Activated T-helper 1 cell treated with Interleukin-2 at 50 U/mL for 16 hours (primary cell): ENCODE measurements around the gene EEFSEC.

Source experiments
- DNase-seq: peaks from one replicate; pipeline ENCODE4 v3.0.0-alpha.2; 2020; ENCODE audit warnings: low read depth

EEFSEC gene

DNA sequence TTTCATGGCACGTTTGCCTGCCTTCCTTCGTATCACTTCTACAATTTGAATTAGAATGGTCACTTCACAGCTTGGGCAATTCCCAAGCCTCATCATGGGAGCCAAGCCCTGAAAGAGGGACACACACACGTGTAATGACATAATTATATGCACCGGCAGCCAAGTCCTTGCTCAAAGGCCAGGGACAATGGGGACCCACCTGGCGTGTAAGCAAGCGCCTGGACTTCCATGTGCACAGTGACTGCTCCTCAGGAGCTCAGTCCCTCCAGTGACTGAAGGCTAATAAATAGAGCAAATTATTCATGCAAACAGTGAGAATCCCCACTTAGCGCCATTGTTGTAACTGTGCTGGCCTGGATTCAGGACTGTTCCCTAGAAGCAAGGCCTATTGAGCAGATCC, 198.3 kb downstream of the EEFSEC start:
- DNase-seq = no peak

DNA sequence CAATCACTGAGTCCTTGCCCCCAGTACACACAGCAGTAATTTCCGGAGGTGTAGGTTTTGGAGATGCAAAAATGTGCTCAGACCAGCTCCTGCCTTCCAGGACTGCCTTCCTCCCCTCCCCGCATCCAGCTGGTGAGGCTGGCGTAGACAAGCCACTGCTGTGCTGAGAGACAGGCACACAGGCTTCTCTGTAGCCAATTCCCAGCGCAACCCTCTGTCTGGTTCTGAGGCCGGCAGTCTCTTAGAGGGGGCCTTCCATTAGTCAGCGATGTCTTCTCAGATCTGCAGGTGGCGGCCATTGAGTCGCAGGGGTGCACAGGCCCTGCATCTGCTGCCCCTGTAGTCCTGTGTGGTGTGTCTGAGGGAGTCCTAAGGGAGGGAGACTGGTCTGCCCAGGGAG, 199.0 kb downstream of the EEFSEC start:
- no peak for DNase-seq

DNA sequence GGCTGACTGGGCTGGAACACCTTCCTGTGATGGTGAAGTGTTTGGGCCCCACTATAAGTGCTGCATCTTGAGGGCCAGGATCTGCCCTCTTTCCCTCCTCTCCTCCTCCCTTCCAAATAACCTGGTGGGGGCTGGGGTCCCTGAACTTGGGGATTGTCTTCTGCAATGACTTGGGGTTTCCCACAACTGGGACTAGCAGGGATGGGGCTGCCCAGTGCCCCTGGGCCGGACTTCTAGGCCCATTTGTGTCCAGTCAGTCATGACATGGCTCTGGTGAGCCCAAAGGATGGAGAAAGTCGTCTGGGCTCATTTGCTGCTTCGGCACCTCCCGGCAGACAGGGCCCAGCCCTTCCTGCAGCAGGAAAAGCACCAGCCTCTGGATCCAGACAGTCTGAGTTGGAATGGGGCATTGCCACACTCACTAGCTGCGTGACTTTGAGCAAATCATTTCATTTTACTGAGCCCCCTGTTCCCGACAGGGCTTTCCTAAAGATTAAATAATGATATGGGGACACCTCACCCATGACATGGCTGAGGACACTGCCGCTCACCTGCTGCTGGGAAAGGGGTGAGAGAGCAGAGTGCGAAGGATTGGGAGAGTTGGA, 200.2 kb downstream of the EEFSEC start:
- DNase-seq = no peak

DNA sequence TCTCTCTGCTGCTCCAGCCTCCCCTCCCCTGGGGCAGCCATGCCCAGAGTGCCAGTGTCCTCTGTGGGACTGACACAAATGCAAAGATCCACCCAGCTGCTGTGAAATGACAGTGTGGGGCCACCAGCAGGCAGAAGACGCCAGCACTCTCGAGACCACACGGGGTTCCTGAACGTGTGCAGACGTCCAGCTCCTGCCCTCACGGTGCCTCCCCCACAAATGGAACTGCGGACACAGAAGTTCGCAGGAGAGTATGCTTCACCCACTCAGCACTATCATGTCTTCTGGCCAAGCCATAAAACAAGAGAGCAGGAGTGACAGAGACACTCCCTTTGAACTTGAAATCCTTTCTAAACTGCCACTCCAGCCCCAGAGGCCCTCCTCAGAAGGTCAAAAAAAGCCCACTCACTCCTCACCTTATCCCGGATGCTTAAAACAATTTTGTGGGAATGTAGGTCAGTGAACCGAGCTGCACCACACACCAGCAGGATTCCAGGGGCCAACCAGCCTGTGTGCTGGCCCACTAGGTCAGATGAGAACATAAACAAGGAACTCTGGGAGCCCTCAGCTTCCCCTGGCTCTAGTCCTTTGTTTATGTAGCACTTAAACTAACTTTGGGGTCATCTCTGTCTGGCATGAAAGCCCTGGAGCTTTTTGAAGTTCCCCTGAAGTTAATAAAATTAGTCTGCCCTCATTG, 200.9 kb downstream of the EEFSEC start:
- no peak for DNase-seq

DNA sequence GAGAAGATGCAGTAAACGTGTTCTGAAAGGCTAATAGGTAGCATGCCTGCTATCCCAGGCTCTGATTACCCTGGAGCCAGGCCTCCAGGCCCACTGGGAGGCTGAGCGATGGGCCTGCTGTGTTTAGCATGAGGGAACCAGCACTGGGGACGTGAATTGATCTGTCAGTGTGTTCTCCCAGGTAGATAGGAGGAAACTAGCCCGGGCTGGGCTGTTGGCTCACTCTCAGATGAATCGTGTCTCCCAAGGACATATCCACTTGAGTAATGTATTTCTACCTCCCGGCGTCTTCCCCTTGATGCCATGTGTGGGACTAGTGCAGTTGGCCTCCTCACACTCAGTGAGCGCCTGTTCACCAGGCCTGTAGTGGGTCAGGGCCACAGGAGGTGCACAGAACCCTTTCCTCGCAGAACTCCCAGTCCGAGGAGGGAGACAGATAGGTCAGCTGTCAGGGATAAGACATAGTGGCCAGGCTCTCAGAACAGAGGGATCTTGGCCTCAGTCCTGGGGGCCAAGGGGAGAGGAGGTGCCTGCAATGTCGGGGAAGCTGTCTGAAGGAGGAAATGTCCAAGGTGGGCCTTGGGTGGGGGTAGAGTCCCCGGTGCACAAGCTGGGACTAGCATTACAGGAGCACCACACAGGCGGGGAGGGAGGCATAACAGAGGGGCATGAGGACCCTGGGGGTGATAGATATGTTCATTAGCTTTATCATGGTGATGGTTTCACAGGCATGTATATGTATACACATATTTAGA, 201.7 kb downstream of the EEFSEC start:
- no peak for DNase-seq

DNA sequence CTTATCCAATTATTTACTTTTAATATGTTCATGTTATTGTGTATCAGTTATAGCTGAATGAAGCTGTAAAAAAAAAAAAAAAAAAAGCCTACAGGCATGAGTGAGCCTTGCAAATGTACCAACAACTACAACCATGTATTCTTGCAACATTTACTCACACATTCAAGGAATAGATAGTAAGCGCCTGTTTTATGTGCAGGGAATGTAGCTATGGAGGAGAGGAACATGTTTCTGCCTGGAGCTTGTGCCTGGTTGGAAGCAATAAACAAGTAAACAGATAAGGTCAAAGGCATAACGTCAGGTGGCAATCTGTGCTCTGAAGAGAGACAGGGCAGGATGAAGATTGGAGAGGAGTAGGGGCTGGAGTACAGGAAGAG, 202.2 kb downstream of the EEFSEC start:
- no peak for DNase-seq

DNA sequence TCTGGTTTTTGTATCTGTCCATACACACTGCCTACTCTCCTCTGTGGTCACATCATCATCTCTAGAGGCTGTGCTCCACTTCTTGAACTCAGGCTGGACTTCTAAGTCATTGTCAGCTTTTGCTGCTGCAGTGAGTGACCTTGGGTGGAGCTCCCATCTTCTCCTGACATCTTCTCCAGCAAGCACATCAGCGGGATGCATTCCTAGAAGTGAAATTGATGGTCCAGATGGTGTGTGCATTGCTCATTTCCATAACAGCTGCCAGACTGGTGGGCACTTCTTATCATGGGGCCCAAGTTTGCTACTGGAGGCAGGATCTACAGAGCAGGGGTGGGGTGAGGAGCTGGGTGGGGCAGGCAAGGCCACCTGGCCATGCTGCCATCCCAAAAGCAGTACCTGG, 203.5 kb downstream of the EEFSEC start:
- no peak for DNase-seq

DNA sequence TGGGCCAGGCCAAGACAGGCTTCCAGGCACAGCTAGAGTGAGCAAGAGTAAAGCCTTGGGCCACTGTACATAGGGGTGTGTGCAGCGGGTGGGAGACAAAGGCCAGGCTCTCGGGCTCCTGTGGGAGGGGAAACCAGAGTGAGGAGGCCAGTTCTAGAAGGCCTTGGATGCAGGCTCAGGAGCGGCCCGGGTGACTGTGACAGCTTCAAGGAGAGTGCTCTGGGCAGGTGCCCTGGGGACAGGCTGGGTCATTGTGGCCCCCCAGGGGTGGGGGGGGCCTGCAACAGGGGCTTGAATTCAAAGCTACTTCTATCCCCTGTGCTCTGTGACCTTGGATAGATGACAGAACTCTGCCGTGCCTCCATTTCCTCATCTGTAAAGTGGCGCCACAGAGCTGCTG, 204.3 kb downstream of the EEFSEC start:
- no peak for DNase-seq

DNA sequence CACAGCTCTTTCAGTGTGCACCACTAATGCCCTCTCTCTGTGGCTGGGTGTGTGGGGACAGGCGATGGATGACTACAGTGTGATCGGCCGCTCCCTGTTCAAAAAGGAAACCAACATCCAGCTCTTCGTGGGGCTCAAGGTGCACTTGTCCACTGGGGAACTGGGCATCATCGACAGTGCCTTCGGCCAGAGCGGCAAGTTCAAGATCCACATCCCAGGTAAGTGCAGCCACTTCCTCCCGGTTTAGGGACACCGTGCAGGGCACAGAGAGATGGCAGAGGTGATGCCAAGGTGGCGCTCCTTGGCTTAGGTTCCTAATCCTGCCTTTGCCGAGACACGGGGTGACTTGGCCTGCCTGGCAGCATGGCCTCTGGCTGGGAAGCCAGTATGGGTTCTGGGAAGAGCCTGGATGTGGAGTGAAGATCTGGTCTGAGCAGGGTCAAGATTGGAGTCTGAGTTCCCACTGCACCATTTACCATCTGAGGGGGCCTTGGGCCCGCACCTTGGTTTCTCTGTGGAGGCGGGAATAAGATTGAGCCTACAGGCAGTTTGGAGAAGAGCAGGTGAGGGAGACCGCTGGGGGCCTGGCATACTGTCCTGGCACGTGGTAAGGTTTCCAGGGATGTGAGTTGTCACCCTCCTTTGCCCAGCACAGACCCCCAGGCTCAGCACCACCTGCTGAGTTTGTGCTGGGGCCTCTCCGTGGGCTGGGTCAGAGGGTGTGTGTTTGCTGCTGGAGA, 205.0 kb downstream of the EEFSEC start:
- DNase-seq = no peak

DNA sequence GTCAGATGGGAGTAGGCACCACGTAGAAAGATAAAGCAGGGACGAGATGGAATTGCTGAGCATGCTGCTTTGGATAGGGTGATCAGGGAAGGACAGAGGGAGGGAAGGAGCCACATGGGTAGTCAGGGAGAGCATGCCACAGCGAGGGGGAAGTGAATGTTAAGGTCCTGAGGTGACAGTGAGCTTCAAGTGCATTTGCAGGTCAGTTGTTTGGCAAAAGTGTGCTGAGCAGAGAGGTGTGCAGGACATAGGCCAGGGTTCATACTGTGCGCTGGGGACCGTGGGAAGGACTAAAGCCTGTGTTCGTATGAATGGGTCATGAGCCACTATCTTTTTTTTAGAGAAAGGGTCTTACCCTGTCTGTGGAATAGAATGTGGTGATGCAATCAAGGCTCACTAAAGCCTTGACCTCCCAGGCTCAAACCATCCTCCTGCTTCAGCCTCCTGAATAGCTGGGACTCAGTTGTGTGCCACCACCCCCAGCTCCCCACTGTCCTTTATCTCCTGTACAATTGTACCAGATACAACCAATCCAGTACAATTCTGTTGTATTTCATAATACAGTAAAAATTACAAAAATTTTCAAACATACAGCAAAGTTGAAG, 205.9 kb downstream of the EEFSEC start:
- DNase-seq = no peak

DNA sequence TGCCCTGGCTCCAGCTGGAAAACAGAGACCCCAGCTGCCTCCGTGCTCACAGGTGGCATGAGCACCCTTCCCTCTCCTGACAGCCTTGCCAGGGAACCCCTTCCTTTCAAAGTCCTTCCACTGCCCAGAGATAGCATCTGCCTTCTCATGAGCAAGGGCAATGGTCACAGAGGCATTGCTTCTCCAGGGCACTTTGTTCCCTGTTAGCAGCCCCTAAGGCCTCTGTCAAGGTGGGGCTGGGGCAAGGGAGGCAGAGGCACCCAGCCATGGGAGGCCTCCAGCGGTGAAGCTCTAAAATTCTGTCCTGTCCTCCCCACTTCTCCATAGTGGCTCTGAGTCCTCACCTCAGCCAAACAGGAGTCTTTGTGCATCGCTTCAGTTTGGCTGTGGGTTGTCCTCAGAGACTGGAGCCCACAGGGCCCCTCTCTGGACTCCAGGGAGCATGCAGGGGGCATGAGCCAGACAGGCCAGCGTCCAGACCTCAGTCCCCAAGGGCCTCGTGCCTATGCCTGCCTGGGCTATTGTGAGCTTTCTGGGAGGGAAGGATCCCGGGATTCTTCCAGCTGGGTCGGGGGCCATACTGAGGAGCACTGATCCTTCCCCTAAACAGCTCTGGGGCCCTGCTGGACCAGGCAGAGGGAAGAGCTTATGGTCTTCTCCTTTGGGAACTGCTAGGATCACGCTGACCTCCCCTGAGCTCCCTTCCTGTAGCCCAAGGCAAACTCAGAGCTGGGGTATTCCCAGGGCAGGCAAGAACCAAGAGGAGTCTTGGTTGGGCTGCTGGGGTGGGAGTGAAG, 206.8 kb downstream of the EEFSEC start:
- no peak for DNase-seq

DNA sequence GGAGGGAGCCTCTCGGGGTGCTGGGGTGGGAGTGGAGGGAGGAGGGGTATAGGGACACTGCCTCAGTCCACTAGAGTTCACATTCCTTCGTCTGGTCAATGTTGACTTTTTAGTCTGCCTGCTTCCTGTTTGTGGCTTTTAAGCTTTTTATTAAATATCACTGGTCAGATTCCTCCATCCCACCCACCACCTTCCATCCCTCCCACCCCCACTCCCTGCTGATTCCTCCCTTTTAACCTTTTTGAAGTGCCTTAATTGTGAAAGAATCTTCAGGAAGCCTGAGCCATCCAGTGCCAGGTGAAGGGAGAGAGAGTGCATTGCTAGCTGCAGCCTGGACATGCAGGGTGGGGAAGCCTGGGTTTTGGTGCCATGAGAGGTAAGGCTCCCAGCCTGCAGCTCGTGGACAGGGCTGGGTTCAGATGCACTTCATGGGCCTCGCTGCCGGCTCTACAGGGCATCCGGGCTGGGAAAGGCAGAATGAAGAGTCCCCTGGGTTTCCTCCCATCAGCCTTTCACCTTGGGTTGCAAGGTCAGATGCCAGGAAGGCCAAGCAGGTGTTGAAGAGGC, 207.5 kb downstream of the EEFSEC start:
- DNase-seq = no peak

DNA sequence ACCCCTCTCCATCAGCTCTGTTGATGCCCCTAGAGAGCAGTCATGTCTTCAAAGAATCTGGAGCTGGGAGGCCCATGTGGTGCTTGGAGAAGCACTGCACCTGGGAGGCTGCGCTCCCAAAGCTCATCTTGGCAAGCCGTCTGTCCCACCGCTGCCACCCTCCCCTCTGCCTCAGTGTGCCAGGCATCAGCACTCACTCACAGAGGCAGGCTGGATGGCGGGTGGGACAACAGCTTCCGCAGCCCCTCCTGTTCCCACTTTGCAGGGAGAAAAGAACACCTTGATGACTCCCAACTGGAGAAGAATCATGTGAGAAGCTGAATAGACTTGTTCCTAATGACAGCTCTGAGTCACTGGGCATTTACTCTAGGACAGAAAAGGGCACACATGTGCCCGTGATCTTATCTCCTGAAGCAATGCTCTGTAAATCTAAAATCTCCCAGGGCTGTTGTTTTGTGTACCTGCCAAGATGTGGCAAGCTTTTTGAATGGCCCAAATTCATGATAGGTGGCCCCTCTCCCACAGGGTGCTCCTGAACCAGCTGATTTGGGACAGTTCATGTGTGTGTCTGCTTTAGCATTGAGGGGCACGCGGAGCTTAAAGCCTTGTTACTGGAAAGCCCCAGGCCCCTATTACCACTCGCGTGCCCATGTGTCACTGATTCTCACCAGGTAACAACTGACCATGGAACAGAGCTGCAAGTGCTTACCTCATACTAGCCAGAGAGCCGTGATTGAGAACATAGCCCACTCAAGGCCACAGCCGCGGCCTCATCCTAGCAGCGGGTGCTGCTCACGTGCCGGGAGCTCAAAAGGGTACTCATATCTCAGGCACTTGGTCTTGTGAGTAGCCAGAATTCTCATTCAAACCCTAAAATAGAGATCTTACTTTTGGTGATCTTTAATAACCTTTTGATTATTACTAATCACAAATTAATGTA, 209.0 kb downstream of the EEFSEC start:
- DNase-seq = no peak

DNA sequence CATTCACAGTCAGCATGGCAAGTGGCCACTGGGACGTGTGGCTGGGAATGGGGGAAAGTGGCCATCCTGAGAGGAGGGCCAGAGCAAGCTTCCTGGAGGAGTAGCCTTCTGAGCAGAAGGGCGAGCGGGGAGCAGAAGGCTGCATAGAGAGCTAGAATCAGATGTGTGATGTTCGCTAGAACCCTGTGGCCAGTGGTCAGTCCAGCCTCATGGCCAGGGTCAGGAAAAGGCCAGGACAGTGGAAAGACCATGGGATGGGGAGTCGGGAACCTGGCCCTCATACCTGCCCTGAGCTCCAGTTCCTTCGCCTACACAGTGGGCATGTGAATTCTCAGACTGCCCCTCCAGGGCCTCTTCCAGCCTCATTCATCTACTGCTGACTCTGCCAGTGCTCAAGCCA, 211.0 kb downstream of the EEFSEC start:
- DNase-seq = no peak

DNA sequence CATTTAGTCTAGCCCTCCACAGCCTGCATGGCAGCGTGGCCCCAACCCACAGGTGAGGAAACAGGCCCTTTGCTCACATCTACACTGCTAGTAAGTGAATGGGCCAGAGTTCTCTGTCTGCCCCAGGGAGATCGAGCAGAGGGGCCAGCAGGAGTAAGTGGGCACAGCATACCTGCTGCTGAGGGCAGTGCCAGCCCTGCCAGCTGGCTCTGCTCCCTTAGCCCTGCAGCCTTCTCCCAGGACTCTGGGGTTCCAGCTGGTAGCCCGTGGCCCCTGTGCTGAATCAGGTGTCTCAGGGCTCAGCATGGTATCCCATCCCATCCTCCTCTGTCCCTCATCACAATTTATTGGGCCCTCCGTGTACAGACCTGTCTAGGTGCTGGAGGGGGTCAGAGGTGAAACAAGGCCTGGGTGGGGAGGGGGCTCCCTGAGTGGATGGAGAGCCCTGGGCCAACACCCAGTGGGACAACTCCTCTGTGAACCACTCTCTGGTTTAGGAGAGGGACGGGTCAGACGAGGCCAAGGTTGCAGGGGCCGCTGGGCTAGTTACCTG, 211.6 kb downstream of the EEFSEC start:
- no peak for DNase-seq

DNA sequence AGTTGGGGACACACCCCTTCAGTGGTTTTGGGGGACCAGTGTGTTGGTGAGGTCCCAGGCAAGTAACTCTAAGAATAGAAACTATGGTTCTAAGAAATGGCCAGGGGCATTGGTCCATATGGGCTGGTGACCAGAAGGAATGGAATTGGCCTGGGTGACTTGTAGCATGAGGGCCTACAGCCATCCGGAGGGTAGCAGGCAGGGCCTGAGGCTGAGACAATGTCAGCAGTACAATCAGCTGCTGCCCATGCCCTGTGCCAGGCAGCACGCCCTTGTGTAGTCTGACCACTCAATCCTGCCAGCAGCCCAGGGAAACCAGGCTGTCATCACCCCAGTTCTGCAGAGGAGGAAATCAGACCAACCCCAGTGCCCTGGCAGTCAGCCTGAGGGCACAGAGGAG, 212.9 kb downstream of the EEFSEC start:
- DNase-seq = no peak

DNA sequence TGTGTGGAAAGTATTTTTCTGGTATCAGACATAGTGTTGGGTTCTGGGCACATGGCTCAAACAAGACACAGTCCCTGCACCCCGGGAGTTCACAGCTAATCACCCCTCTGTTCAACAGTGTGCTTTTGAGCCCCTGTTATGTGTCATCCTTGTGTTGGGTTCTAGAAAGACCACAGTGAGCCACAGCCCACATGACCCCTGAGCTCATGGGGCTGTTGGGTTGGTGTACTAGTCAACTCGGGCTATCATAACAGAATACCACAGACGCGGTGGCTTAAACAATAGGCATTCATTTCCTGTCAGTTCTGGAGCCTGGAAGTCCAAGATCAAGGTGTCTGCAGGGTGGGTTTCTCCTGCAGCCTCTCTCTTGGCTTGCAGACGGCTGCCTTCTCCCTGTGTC, 213.4 kb downstream of the EEFSEC start:
- no peak for DNase-seq

DNA sequence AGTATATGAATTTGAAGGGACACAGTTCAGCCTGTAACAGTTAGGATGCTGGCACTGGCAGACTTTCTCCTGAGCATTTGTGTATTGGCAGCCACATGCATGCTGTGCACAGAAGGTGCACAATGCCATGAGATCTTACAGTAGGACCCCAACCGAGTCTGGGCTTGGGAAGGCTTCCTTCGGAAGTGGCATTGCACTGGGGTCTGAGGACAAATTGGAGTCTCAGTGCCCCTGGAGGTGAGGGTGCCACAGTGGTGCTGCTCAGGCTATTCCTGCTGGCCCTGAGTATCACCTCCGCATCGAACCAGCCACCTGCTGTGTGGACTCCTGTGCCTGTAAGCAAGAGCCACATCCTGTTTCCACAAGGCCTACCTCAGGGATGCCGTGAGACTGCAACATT, 213.9 kb downstream of the EEFSEC start:
- no peak for DNase-seq

DNA sequence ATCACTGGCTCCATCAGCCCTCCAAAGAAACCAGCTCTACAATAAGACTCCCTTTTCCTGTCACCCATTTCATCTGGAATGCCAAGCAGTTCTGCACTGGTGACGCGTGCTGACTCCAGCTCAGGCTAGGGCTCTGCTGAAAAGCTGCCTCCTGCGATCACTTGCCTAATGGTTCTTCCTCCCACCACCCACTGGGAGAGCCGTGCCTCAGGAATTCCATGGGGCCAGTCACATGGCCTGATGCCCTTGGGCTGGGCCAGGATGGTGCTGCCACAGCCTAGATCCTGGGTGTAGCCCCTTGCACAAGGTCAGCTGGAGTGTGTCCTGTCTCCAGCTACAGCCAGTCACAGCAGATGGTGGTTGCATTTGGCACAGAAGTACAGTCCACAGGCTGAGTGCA, 214.5 kb downstream of the EEFSEC start:
- no peak for DNase-seq

DNA sequence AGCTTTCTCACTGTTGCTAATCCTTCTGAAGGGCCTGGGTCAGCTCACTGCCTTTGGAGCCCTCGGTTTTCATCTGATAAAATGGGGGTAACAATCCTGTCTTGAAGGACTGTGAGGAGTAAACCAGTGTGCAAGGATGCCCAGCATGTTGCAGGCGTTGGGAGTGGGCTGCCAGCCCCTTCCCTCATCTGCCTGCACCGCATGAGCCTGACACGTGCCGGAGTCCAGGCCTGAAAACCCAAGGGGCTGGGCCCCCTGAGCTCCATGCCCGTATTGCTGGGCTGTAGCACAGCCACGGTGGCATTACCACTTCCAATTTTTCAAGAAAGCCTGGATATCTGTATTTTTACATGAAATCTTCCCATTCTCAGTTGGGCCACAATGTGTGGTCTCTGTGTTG, 215.3 kb downstream of the EEFSEC start:
- DNase-seq = no peak
